ENCODE measurements around the gene KRTAP10-6. TPM values are rescaled to one million over a fixed set of nuclear protein-coding genes. Genes with fewer than 3 reads are reported as not detected.

Gene KRTAP10-6
- total RNA-seq, 6 experiments from 2014 or later = not detected

DNA sequence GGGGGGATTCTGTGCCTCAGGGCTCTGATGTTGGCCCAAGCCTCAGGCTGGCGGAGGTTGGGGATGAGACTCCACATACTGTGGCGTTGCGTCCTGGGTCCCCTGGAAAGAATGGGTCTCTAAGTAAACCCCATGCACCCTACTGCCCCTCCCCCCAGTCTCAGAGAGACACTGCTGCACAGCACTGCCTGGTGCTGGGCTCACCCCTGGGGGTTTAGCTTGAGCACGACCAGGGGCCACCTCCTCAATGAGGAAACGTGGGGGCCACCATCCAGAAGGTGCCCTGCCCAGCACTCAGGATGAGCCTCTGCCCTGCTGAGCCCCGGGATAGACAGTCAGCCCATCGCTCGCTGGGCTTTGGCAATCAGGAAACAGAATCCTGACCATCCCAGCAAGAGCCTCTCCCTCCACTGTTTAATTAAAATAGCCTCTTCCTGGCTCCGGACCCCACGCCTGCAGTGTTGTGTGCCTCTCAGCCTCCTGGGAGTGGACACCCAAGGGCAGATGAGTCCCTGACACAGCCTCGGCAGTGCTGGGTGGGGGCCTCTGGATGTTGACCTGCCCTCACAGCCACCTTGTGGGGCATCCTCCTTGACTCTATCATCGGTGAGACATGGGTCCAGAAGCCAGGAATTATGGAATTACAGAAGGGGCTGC lies 22.3 kb downstream of the KRTAP10-6 start:
- DNase-seq = no peak
- H3K9me3 Mint-ChIP-seq = peaks cover 50% of the 10 kb centered on the region
- H3K4me1 Mint-ChIP-seq (ENCODE audit: low read depth) = no peaks in the 10 kb centered on the region; the same call in 1 of the 2 replicates
- TF ChIP-seq, protein P1, sequence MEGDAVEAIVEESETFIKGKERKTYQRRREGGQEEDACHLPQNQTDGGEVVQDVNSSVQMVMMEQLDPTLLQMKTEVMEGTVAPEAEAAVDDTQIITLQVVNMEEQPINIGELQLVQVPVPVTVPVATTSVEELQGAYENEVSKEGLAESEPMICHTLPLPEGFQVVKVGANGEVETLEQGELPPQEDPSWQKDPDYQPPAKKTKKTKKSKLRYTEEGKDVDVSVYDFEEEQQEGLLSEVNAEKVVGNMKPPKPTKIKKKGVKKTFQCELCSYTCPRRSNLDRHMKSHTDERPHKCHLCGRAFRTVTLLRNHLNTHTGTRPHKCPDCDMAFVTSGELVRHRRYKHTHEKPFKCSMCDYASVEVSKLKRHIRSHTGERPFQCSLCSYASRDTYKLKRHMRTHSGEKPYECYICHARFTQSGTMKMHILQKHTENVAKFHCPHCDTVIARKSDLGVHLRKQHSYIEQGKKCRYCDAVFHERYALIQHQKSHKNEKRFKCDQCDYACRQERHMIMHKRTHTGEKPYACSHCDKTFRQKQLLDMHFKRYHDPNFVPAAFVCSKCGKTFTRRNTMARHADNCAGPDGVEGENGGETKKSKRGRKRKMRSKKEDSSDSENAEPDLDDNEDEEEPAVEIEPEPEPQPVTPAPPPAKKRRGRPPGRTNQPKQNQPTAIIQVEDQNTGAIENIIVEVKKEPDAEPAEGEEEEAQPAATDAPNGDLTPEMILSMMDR (IDR thresholded peaks at IDR 0.05) = no peak
- peaks cover 5% of the 10 kb centered on the region for H3K27me3 Mint-ChIP-seq (ENCODE audit: insufficient read depth)
- no peak overlapping the region for H3K27ac Mint-ChIP-seq
- H3K4me3 Mint-ChIP-seq = no peak overlapping the region
- H3K36me3 Mint-ChIP-seq (ENCODE audit: low read depth) = peaks cover 5% of the 10 kb centered on the region; the same call in 1 of the 2 replicates

- Mint-ChIP-seq H3K27me3 (ENCODE audit: insufficient read depth) (peaks cover 5% of the 10 kb centered on the region), H3K4me1 (ENCODE audit: low read depth) (no peaks in the 10 kb centered on the region; the same call in 1 of the 2 replicates), H3K27ac (no peak overlapping the region), H3K4me3 (no peak overlapping the region), H3K9me3 (peaks cover 47% of the 10 kb centered on the region), H3K36me3 (ENCODE audit: low read depth) (peaks cover 5% of the 10 kb centered on the region; the same call in 1 of the 2 replicates)
- no peak for DNase-seq
- TF ChIP-seq, protein P1 (IDR thresholded peaks at IDR 0.05) = no peak
Measured at GRCh38 chr21:44568667-44569556, 23.4 kb downstream of the KRTAP10-6 start.

GRCh38 chr21:44568261-44568660 lies 24.0 kb downstream of the KRTAP10-6 start:
- Mint-ChIP-seq H3K36me3 (ENCODE audit: low read depth) (peaks cover 5% of the 10 kb centered on the region; the same call in 1 of the 2 replicates), H3K9me3 (peaks cover 46% of the 10 kb centered on the region), H3K27ac (no peak overlapping the region), H3K4me1 (ENCODE audit: low read depth) (no peaks in the 10 kb centered on the region; the same call in 1 of the 2 replicates), H3K4me3 (no peak overlapping the region), H3K27me3 (ENCODE audit: insufficient read depth) (peaks cover 5% of the 10 kb centered on the region)
- no peak for DNase-seq
- TF ChIP-seq, protein P1 (IDR thresholded peaks at IDR 0.05) = no peak

- Mint-ChIP-seq H3K27me3 (ENCODE audit: insufficient read depth) (peaks cover 3% of the 10 kb centered on the region; the same call in 1 of the 2 replicates), H3K4me3 (no peak overlapping the region), H3K27ac (no peak overlapping the region), H3K36me3 (ENCODE audit: low read depth) (peaks cover 5% of the 10 kb centered on the region; the same call in 1 of the 2 replicates), H3K9me3 (peaks cover 41% of the 10 kb centered on the region), H3K4me1 (ENCODE audit: low read depth) (no peaks in the 10 kb centered on the region; the same call in 1 of the 2 replicates)
- TF ChIP-seq, protein P1 (IDR thresholded peaks at IDR 0.05) = no peak
- no peak for DNase-seq
Measured at GRCh38 chr21:44567481-44568171, 24.7 kb downstream of the KRTAP10-6 start.

DNA sequence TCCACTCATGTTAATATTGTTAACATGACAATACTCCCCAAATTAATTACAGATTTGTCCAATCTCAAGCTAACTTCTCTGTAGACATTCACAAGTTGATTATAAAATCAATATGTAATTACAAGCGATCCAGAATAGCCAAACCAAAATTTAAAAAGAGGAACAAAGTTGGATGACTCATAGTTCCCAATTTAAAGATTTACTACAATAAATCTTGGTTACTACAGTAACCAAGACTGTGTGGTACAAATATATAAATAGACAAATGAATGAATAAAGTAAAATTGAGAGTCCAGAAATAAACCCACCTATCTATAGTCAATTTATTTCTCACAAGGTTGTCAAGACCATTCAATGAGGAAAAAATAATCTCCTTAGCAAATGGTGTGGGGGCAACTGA lies 25.9 kb downstream of the KRTAP10-6 start:
- no peak for DNase-seq
- Mint-ChIP-seq H3K27ac (no peak overlapping the region), H3K4me3 (no peak overlapping the region), H3K9me3 (peaks cover 31% of the 10 kb centered on the region), H3K4me1 (ENCODE audit: low read depth) (no peaks in the 10 kb centered on the region), H3K36me3 (ENCODE audit: low read depth) (peaks cover 2% of the 10 kb centered on the region; the same call in 1 of the 2 replicates), H3K27me3 (ENCODE audit: insufficient read depth) (peaks cover 3% of the 10 kb centered on the region)
- TF ChIP-seq, protein P1 (IDR thresholded peaks at IDR 0.05) = no peak
